WTC11 (cell line): ENCODE data around the gene IRF2BP2. TPM values are rescaled to one million over a fixed set of nuclear protein-coding genes. Genes with fewer than 3 reads are reported as not detected.

Source experiments
- ATAC-seq: fragments of 200-7000 bp; cut with Tn5 transposase; 2 replicates; pipeline ENCODE4 v1.10.0; 2021; ENCODE audit warnings: mild to moderate bottlenecking, moderate library complexity
- CTCF ChIA-PET: fragments of 300-600 bp; sonication (Branson Sonifier 250); formaldehyde crosslinking; loops from one replicate; lab custom pipeline; 2021; ENCODE audit warnings: antibody characterized with exemption; lab: Charles Lee
- POLR2A ChIA-PET: fragments of 350-600 bp; sonication (Branson Sonifier 250); formaldehyde crosslinking; loops from one replicate; lab custom pipeline; 2021; ENCODE audit warnings: antibody characterized with exemption; lab: Charles Lee
- DNase-seq: peaks from one replicate; pipeline ENCODE4 v3.0.0; 2021; ENCODE audit warnings: low spot score
- H3K27ac Mint-ChIP-seq: 2 replicates; pipeline ENCODE4 v1.8.0; 2021; ENCODE audit warnings: mixed read lengths
- H3K27me3 Mint-ChIP-seq: 2 replicates; pipeline ENCODE4 v1.8.0; 2021; ENCODE audit warnings: low read depth, mild to moderate bottlenecking, moderate library complexity, mixed read lengths
- H3K36me3 Mint-ChIP-seq: 2 replicates; pipeline ENCODE4 v1.8.0; 2021; ENCODE audit warnings: mixed read lengths
- H3K4me1 Mint-ChIP-seq: 2 replicates; pipeline ENCODE4 v1.8.0; 2022; ENCODE audit warnings: mixed read lengths
- H3K4me3 Mint-ChIP-seq: 2 replicates; pipeline ENCODE4 v1.8.0; 2021; ENCODE audit warnings: mild to moderate bottlenecking, moderate library complexity, mixed read lengths
- H3K9me3 Mint-ChIP-seq: 2 replicates; pipeline ENCODE4 v1.8.0; 2021; ENCODE audit warnings: mixed read lengths
- CREB1 ChIP-seq: sonication (generic); formaldehyde crosslinking; IDR thresholded peaks from 2 replicates; pipeline ENCODE4 v1.8.0; 2023; ENCODE audit warnings: mild to moderate bottlenecking, missing genetic modification reagents
- CREM ChIP-seq: sonication (generic); formaldehyde crosslinking; IDR thresholded peaks from 2 replicates; pipeline ENCODE4 v1.8.1; 2022; ENCODE audit warnings: mild to moderate bottlenecking, missing genetic modification reagents, moderate library complexity
- ELF4 ChIP-seq: sonication (generic); formaldehyde crosslinking; IDR thresholded peaks from 2 replicates; pipeline ENCODE4 v1.8.1; 2022; ENCODE audit warnings: low read depth, mild to moderate bottlenecking, moderate library complexity, missing genetic modification reagents
- EMX1 ChIP-seq: fragments of 250-450 bp; sonication (Bioruptor Pico); IDR thresholded peaks from 2 replicates; pipeline ENCODE4 v1.8.0; 2021; ENCODE audit warnings: mild to moderate bottlenecking
- FOXJ3 ChIP-seq: sonication (generic); formaldehyde crosslinking; IDR thresholded peaks from 2 replicates; pipeline ENCODE4 v1.9.0; 2021; ENCODE audit warnings: missing genetic modification reagents, mild to moderate bottlenecking, borderline replicate concordance
- FOXK1 ChIP-seq: sonication (generic); formaldehyde crosslinking; IDR thresholded peaks from 2 replicates; pipeline ENCODE4 v1.8.0; 2022; ENCODE audit warnings: mild to moderate bottlenecking, moderate library complexity, missing genetic modification reagents
- GABPB1 ChIP-seq: sonication (generic); formaldehyde crosslinking; IDR thresholded peaks from 2 replicates; pipeline ENCODE4 v1.8.1; 2023; ENCODE audit warnings: mild to moderate bottlenecking, missing genetic modification reagents
- MXD4 ChIP-seq: fragments of 250-450 bp; sonication (Bioruptor Pico); IDR thresholded peaks from 2 replicates; pipeline ENCODE4 v1.8.0; 2021; ENCODE audit warnings: mild to moderate bottlenecking, moderate library complexity, borderline replicate concordance
- NFE2L1 ChIP-seq: sonication (generic); formaldehyde crosslinking; IDR thresholded peaks from 2 replicates; pipeline ENCODE4 v1.8.1; 2023; ENCODE audit warnings: missing genetic modification reagents
- NFYB ChIP-seq: sonication (generic); formaldehyde crosslinking; conservative IDR thresholded peaks from 2 replicates; pipeline ENCODE4 v1.8.0; 2022; ENCODE audit warnings: low read depth, missing genetic modification reagents
- RELA ChIP-seq: sonication (generic); formaldehyde crosslinking; IDR thresholded peaks from 2 replicates; pipeline ENCODE4 v1.8.1; 2022; ENCODE audit warnings: missing genetic modification reagents, mild to moderate bottlenecking, borderline replicate concordance
- RORB ChIP-seq: fragments of 250-450 bp; sonication (Bioruptor Pico); IDR thresholded peaks from 2 replicates; pipeline ENCODE4 v1.9.0; 2021; ENCODE audit warnings: mild to moderate bottlenecking
- TP53 ChIP-seq: sonication (generic); formaldehyde crosslinking; IDR thresholded peaks from 2 replicates; pipeline ENCODE4 v1.8.1; 2023; ENCODE audit warnings: mild to moderate bottlenecking, missing genetic modification reagents
- ZNF138 ChIP-seq: sonication (generic); formaldehyde crosslinking; conservative IDR thresholded peaks from 2 replicates; pipeline ENCODE4 v1.8.1; 2022; ENCODE audit warnings: mild to moderate bottlenecking, moderate library complexity, missing genetic modification reagents
- ZNF416 ChIP-seq: fragments of 250-450 bp; sonication (Bioruptor Pico); IDR thresholded peaks from 2 replicates; pipeline ENCODE4 v1.9.0; 2021; ENCODE audit warnings: mild to moderate bottlenecking, inconsistent platforms
- ZNF423 ChIP-seq: fragments of 250-450 bp; sonication (Bioruptor Pico); IDR thresholded peaks from 2 replicates; pipeline ENCODE4 v2.1.2; 2022; ENCODE audit warnings: mild to moderate bottlenecking, moderate library complexity
- ZNF671 ChIP-seq: fragments of 250-450 bp; sonication (Bioruptor Pico); IDR thresholded peaks from 2 replicates; pipeline ENCODE4 v1.8.0; 2021; ENCODE audit warnings: mild to moderate bottlenecking
- total RNA-seq: library from RNA; stranded (reverse); gene quantifications from 3 replicates; pipeline ENCODE4 v1.2.3, GENCODE V29; 2021
- TF ChIP-seq, protein P1 (sequence below): fragments of 250-450 bp; sonication (Bioruptor Pico); IDR thresholded peaks from 2 replicates; pipeline ENCODE4 v2.1.2; 2022; ENCODE audit warnings: mild to moderate bottlenecking, moderate library complexity
- TF ChIP-seq, protein P2 (sequence below): fragments of 250-450 bp; sonication (Bioruptor Pico); conservative IDR thresholded peaks from 2 replicates; pipeline ENCODE4 v1.9.0; 2021; ENCODE audit warnings: mild to moderate bottlenecking
- TF ChIP-seq, protein P3 (sequence below): sonication (generic); formaldehyde crosslinking; IDR thresholded peaks from 2 replicates; pipeline ENCODE4 v1.8.0; 2023; ENCODE audit warnings: missing genetic modification reagents
- TF ChIP-seq, protein P4 (sequence below): sonication (generic); formaldehyde crosslinking; IDR thresholded peaks from 2 replicates; pipeline ENCODE4 v1.8.1; 2022; ENCODE audit warnings: mild to moderate bottlenecking, moderate library complexity, missing genetic modification reagents
- TF ChIP-seq, protein P5 (sequence below): sonication (generic); formaldehyde crosslinking; IDR thresholded peaks from 2 replicates; pipeline ENCODE4 v1.8.1; 2022; ENCODE audit warnings: low read depth, missing genetic modification reagents, borderline replicate concordance
- TF ChIP-seq, protein P6 (sequence below): fragments of 250-450 bp; sonication (Bioruptor Pico); IDR thresholded peaks from 2 replicates; pipeline ENCODE4 v1.8.0; 2021; ENCODE audit warnings: mild to moderate bottlenecking
- TF ChIP-seq, protein P7 (sequence below): sonication (generic); formaldehyde crosslinking; IDR thresholded peaks from 2 replicates; pipeline ENCODE4 v1.8.1; 2023; ENCODE audit warnings: mild to moderate bottlenecking, missing genetic modification reagents, moderate library complexity

Gene IRF2BP2
- total RNA-seq, 1 experiment from 2014 or later = 70.9 TPM

DNA sequence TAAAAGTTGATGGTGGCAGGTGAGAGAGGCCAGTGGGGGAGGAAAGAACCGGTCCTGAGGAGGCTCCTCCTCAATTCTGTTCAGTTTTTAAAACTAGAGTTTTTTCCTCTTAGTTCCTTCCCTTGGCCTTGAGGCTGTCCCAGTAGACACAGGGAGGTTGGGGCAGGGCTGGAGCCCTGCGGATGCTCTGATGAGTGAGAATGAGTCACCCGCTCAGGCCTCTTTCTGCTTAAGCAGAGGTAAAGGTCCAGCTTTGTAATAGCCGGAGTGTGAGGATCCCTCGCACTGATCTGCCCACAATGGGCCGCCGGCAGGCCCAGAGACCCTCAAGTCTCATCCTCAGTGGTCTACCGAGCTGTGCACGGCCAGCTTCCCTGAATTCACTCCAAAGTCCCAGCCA, 49.6 kb upstream of the IRF2BP2 start:
- H3K9me3 Mint-ChIP-seq = no peaks in the 10 kb centered on the region
- ATAC-seq = no peak
- no peak overlapping the region for H3K4me3 Mint-ChIP-seq
- no peaks in the 10 kb centered on the region for H3K36me3 Mint-ChIP-seq
- peaks cover 3% of the 10 kb centered on the region; the same call in 1 of the 2 replicates for H3K27me3 Mint-ChIP-seq
- POLR2A ChIA-PET = no interaction called here
- TF ChIP-seq FOXJ3 (CRISPR knock-in tag) (no peak), CREM (no peak), NFYB (CRISPR knock-in tag) (no peak)
- TF ChIP-seq, protein P1, sequence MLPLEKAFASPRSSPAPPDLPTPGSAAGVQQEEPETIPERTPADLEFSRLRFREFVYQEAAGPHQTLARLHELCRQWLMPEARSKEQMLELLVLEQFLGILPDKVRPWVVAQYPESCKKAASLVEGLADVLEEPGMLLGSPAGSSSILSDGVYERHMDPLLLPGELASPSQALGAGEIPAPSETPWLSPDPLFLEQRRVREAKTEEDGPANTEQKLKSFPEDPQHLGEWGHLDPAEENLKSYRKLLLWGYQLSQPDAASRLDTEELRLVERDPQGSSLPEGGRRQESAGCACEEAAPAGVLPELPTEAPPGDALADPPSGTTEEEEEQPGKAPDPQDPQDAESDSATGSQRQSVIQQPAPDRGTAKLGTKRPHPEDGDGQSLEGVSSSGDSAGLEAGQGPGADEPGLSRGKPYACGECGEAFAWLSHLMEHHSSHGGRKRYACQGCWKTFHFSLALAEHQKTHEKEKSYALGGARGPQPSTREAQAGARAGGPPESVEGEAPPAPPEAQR (CRISPR knock-in tag) = no peak
- H3K4me1 Mint-ChIP-seq = peaks cover 35% of the 10 kb centered on the region
- CTCF ChIA-PET = no interaction called here
- H3K27ac Mint-ChIP-seq = no peak overlapping the region
- DNase-seq = no peak

DNA sequence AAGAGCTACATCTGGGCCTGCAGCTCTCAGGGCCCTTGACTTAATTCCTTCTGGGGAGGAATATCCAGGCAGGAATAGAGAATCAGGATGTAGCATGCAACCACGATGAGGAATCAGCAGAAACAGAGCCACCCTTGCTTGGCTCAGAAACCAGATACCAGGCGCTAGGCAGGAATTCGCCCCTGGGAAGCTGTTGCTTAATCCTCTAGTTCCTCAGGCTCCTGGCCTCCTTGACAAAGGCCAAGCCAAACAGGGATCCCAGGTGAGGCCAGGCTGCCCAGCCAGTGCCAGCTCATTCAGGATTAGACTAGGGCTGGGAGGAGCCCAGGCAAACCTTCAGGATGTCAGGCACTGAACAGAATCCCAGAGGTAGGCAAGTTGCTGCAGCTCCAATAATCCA, 48.2 kb upstream of the IRF2BP2 start:
- ATAC-seq (peak; percentile 36), DNase-seq (no peak)
- no peak overlapping the region for H3K27ac Mint-ChIP-seq
- peaks cover 7% of the 10 kb centered on the region for H3K9me3 Mint-ChIP-seq
- peaks cover 35% of the 10 kb centered on the region for H3K4me1 Mint-ChIP-seq
- no peaks in the 10 kb centered on the region for H3K36me3 Mint-ChIP-seq
- H3K4me3 Mint-ChIP-seq = no peak overlapping the region
- ChIA-PET POLR2A (interaction anchor here (1.2 kb wide), 2 partner anchors 12 to 47 kb away, joined by 4 to 6 read pairs; no protein-coding TSS in a partner anchor), CTCF (interaction anchor here (1.7 to 1.9 kb wide), 2 partner anchors 47 to 426 kb away, joined by 6 to 7 read pairs; no protein-coding TSS in a partner anchor)
- no peaks in the 10 kb centered on the region for H3K27me3 Mint-ChIP-seq
- TF ChIP-seq TP53 (CRISPR knock-in tag) (no peak), ZNF416 (CRISPR knock-in tag) (no peak), ZNF423 (CRISPR knock-in tag) (no peak), CREB1 (no peak), ZNF671 (CRISPR knock-in tag) (no peak), NFE2L1 (CRISPR knock-in tag) (no peak), FOXK1 (no peak), MXD4 (CRISPR knock-in tag) (no peak), ZNF138 (no peak), RELA (CRISPR knock-in tag) (no peak), EMX1 (no peak), RORB (no peak), ELF4 (no peak), GABPB1 (no peak)
- TF ChIP-seq, protein P2, sequence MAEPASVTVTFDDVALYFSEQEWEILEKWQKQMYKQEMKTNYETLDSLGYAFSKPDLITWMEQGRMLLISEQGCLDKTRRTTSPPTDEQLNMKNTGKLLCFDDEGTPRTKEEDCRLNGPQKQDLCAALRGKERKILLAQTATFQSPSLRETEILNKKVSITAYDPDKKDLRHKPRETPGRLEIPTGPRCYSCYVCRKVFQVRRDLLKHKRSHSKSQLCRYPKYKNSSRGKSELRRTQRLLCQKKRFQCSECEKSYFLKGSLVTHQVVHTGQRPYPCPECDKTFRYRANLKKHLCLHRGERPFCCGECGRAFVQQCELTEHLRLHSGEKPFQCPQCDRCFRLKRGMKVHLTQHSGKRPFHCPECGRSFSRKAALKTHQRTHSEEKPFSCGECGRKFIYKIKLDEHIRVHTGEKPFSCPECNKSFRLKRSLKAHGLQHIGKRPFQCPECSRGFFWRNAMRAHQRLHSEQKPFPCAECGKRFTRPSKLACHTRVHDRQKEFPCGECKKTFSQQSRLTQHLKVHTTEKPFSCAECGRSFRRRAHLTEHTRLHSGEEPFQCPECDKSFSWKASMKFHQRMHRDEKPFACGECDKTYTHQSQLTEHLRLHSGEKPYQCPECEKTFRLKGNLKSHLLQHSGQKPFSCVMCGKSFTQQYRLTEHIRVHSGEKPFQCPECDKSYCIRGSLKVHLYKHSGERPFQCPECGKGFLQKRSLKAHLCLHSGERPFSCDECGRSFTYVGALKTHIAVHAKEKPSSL = no peak
- TF ChIP-seq, protein P3, sequence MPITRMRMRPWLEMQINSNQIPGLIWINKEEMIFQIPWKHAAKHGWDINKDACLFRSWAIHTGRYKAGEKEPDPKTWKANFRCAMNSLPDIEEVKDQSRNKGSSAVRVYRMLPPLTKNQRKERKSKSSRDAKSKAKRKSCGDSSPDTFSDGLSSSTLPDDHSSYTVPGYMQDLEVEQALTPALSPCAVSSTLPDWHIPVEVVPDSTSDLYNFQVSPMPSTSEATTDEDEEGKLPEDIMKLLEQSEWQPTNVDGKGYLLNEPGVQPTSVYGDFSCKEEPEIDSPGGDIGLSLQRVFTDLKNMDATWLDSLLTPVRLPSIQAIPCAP (CRISPR knock-in tag) = no peak
- TF ChIP-seq, protein P4, sequence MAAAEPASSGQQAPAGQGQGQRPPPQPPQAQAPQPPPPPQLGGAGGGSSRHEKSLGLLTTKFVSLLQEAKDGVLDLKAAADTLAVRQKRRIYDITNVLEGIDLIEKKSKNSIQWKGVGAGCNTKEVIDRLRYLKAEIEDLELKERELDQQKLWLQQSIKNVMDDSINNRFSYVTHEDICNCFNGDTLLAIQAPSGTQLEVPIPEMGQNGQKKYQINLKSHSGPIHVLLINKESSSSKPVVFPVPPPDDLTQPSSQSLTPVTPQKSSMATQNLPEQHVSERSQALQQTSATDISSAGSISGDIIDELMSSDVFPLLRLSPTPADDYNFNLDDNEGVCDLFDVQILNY = no peak
- TF ChIP-seq, protein P5, sequence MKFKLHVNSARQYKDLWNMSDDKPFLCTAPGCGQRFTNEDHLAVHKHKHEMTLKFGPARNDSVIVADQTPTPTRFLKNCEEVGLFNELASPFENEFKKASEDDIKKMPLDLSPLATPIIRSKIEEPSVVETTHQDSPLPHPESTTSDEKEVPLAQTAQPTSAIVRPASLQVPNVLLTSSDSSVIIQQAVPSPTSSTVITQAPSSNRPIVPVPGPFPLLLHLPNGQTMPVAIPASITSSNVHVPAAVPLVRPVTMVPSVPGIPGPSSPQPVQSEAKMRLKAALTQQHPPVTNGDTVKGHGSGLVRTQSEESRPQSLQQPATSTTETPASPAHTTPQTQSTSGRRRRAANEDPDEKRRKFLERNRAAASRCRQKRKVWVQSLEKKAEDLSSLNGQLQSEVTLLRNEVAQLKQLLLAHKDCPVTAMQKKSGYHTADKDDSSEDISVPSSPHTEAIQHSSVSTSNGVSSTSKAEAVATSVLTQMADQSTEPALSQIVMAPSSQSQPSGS (CRISPR knock-in tag) = no peak
- TF ChIP-seq, protein P6, sequence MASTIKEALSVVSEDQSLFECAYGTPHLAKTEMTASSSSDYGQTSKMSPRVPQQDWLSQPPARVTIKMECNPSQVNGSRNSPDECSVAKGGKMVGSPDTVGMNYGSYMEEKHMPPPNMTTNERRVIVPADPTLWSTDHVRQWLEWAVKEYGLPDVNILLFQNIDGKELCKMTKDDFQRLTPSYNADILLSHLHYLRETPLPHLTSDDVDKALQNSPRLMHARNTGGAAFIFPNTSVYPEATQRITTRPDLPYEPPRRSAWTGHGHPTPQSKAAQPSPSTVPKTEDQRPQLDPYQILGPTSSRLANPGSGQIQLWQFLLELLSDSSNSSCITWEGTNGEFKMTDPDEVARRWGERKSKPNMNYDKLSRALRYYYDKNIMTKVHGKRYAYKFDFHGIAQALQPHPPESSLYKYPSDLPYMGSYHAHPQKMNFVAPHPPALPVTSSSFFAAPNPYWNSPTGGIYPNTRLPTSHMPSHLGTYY (CRISPR knock-in tag) = no peak
- TF ChIP-seq, protein P7, sequence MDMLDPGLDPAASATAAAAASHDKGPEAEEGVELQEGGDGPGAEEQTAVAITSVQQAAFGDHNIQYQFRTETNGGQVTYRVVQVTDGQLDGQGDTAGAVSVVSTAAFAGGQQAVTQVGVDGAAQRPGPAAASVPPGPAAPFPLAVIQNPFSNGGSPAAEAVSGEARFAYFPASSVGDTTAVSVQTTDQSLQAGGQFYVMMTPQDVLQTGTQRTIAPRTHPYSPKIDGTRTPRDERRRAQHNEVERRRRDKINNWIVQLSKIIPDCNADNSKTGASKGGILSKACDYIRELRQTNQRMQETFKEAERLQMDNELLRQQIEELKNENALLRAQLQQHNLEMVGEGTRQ (CRISPR knock-in tag) = no peak
